Mesenchymal stem cell (in vitro differentiated cells and primary cell): ENCODE data around the gene FOLR1. TPM values are rescaled to one million over a fixed set of nuclear protein-coding genes. Genes with fewer than 3 reads are reported as not detected.
A peak's percentile ranks its signal among the peaks of the same experiment; 100 is the strongest.
"Not testable (repeated sequence)": the region's sequence is repeated elsewhere in the genome, so short reads cannot be mapped to it uniquely, and the experiment has no call there.

Experiments used
- DNase-seq: peaks from one replicate; pipeline ENCODE4 v3.0.0-alpha.2; 2013
- H2AFZ ChIP-seq: one replicate; pipeline ENCODE4 v1.6.1; 2013; ENCODE audit warnings: low read depth, mild to moderate bottlenecking, control low read depth, inconsistent platforms, low read length, moderate library complexity
- H2AK5ac ChIP-seq: 2 replicates; pipeline ENCODE4 v1.6.1; 2013; ENCODE audit warnings: low read length, moderate library complexity, mild to moderate bottlenecking, inconsistent platforms; ENCODE audit not compliant: severe bottlenecking
- H2BK120ac ChIP-seq: one replicate; pipeline ENCODE4 v1.6.1; 2013; ENCODE audit warnings: low read depth, mild to moderate bottlenecking, inconsistent platforms, low read length, moderate library complexity
- H2BK12ac ChIP-seq, 2 experiments: one replicate each; pipeline ENCODE4 v1.6.1; 2013; ENCODE audit warnings: inconsistent platforms in 2 of 2, low read length in 2 of 2, mild to moderate bottlenecking in 2 of 2, moderate library complexity in 2 of 2, control low read depth in 1 of 2
- H2BK15ac ChIP-seq: one replicate; pipeline ENCODE4 v1.6.1; 2013; ENCODE audit warnings: mild to moderate bottlenecking, low read depth, inconsistent platforms; ENCODE audit not compliant: poor library complexity, severe bottlenecking
- H2BK5ac ChIP-seq: 2 replicates; pipeline ENCODE4 v1.6.1; 2013; ENCODE audit warnings: low read depth, mild to moderate bottlenecking, low read length, control low read depth, inconsistent platforms; ENCODE audit not compliant: poor library complexity, severe bottlenecking
- H3K14ac ChIP-seq, 2 experiments: one replicate each; pipeline ENCODE4 v1.6.1; 2013; ENCODE audit warnings: inconsistent platforms in 2 of 2, low read length in 2 of 2, control low read depth in 1 of 2, mild to moderate bottlenecking in 1 of 2, moderate library complexity in 1 of 2
- H3K18ac ChIP-seq, 2 experiments: one replicate each; pipeline ENCODE4 v1.6.1; 2013; ENCODE audit warnings: inconsistent platforms in 2 of 2, low read length in 2 of 2, control low read depth in 1 of 2, low read depth in 1 of 2, mild to moderate bottlenecking in 1 of 2
- H3K23ac ChIP-seq, 2 experiments: one replicate each; pipeline ENCODE4 v1.6.1; 2013; ENCODE audit warnings: inconsistent platforms in 2 of 2, low read length in 2 of 2, mild to moderate bottlenecking in 2 of 2, moderate library complexity in 2 of 2, control low read depth in 1 of 2
- H3K27ac ChIP-seq: 2 replicates; pipeline ENCODE4 v1.5.1; 2013; ENCODE audit warnings: mild to moderate bottlenecking, moderate library complexity, low read length, control low read depth, inconsistent platforms; ENCODE audit not compliant: poor library complexity, severe bottlenecking
- H3K27me3 ChIP-seq, 2 experiments: 2 replicates each; pipeline versions ENCODE4 v1.6.1 to v1.7.0; 2013; ENCODE audit warnings: low read length in 2 of 2, mild to moderate bottlenecking in 2 of 2, moderate library complexity in 2 of 2, control low read depth in 1 of 2, inconsistent platforms in 1 of 2; ENCODE audit not compliant: control insufficient read depth in 1 of 2, insufficient read depth in 1 of 2
- H3K36me3 ChIP-seq, 2 experiments: 2 replicates each; pipeline versions ENCODE4 v1.6.1 to v1.7.0; 2013; ENCODE audit warnings: low read length in 2 of 2, control low read depth in 1 of 2, inconsistent platforms in 1 of 2, low read depth in 1 of 2, mild to moderate bottlenecking in 1 of 2; ENCODE audit not compliant: insufficient read depth in 2 of 2, control insufficient read depth in 1 of 2
- H3K4ac ChIP-seq, 2 experiments: one replicate each; pipeline ENCODE4 v1.6.1; 2013; ENCODE audit warnings: inconsistent platforms in 2 of 2, low read length in 2 of 2, mild to moderate bottlenecking in 2 of 2, moderate library complexity in 2 of 2, control low read depth in 1 of 2, low read depth in 1 of 2
- H3K4me1 ChIP-seq: 2 replicates; pipeline ENCODE4 v1.6.1; 2013; ENCODE audit warnings: low read depth, low read length, control low read depth; ENCODE audit not compliant: control insufficient read depth, insufficient read depth
- H3K4me2 ChIP-seq: 2 replicates; pipeline ENCODE4 v1.6.1; 2013; ENCODE audit warnings: low read length, mild to moderate bottlenecking, inconsistent platforms; ENCODE audit not compliant: poor library complexity, severe bottlenecking
- H3K4me3 ChIP-seq, 2 experiments: 2 replicates each; pipeline versions ENCODE4 v1.5.1 to v1.7.0; 2013; ENCODE audit warnings: low read length in 2 of 2, mild to moderate bottlenecking in 2 of 2, control low read depth in 1 of 2, low read depth in 1 of 2; ENCODE audit not compliant: insufficient read depth in 1 of 2
- H3K79me1 ChIP-seq: replicated peaks from 2 replicates; pipeline ENCODE4 v1.6.1; 2013; ENCODE audit warnings: mild to moderate bottlenecking, control low read depth, low read length, inconsistent platforms; ENCODE audit not compliant: poor library complexity, severe bottlenecking
- H3K9ac ChIP-seq: 2 replicates; pipeline ENCODE4 v1.7.0; 2013; ENCODE audit warnings: mild to moderate bottlenecking, low read length, moderate library complexity
- H3K9me3 ChIP-seq: 2 replicates; pipeline ENCODE4 v1.7.0; 2013; ENCODE audit warnings: mild to moderate bottlenecking, low read length; ENCODE audit not compliant: control insufficient read depth
- H4K8ac ChIP-seq: one replicate; pipeline ENCODE4 v1.6.1; 2013; ENCODE audit warnings: inconsistent platforms, mild to moderate bottlenecking, low read length, moderate library complexity
- H4K91ac ChIP-seq: one replicate; pipeline ENCODE4 v1.6.1; 2013; ENCODE audit warnings: mild to moderate bottlenecking, low read length, inconsistent platforms
- WGBS: methylation state at CpG from one replicate; pipeline ENCODE4 v1.1.7; 2013; ENCODE audit warnings: mixed read lengths; 5-methylcytosine and 5-hydroxymethylcytosine counted together
- polyA plus RNA-seq, 2 experiments: library from polyadenylated mRNA; stranded (reverse); fragments of 200-250 nt; gene quantifications; one replicate each; pipeline ENCODE4 v1.2.3, GENCODE V29; 2013

FOLR1 gene
- polyA plus RNA-seq (2013, experiment 1 of 2): not detected
- not detected for polyA plus RNA-seq (2013, experiment 2 of 2)

DNA sequence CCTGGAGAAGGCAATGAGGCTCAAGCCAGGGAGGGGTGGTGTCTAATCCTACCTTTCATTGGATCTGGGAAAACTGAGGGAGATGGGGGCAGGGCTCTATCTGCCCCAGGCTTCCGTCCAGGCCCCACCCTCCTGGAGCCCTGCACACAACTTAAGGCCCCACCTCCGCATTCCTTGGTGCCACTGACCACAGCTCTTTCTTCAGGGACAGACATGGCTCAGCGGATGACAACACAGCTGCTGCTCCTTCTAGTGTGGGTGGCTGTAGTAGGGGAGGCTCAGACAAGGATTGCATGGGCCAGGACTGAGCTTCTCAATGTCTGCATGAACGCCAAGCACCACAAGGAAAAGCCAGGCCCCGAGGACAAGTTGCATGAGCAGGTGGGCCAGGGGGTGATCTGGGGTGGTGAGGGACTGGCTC, at the start of gene FOLR1:
TSS of gene FOLR1 (plus strand) at position 180 of the 421 bp plus-strand sequence. CDS start at position 214, 34 bp downstream.
- H4K91ac ChIP-seq: no peak within 1 kb of the TSS

DNA sequence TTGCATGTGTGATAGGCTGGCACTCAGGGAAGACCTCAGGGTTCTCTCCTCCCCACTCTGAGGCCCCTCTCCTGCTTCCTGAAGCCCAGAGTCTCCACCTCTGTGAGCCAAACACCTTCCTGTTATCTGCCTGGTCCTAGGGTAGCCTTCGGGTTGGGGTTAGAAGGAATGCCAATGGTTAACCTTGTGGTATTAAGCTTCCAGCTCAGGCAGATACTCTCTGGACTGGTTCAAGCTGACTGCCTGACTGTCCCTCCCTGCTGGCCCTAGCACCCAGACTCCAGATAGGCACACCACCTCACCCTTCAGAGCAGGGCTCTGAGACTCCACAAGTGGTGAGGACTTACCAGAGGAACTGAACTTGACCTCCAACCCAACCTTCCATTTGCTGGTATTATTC, 49.4 kb upstream of the FOLR1 start:
- not testable (repeated sequence) for H4K8ac ChIP-seq, H3K18ac ChIP-seq, H3K9me3 ChIP-seq, H3K23ac ChIP-seq, H3K9ac ChIP-seq, H2BK120ac ChIP-seq, H2AFZ ChIP-seq, H3K4me2 ChIP-seq, H3K27ac ChIP-seq, H3K36me3 ChIP-seq, H4K91ac ChIP-seq, H3K79me1 ChIP-seq, DNase-seq, H2BK12ac ChIP-seq, H3K14ac ChIP-seq, H3K4ac ChIP-seq, H2AK5ac ChIP-seq, H3K4me1 ChIP-seq, H3K27me3 ChIP-seq, H3K4me3 ChIP-seq, H2BK5ac ChIP-seq, H2BK15ac ChIP-seq
- WGBS: no CpG with 5 or more reads among the region's 1 CpG

More for the DNA sequence above, at the start of gene FOLR1:
- Histone ChIP-seq H3K4me1 (peaks cover 4% of the 10 kb centered on the region), H3K4ac (no peak within 1 kb of the TSS), H3K23ac (no peak within 1 kb of the TSS), H3K9me3 (no peaks in the 10 kb centered on the region), H3K36me3 (no peaks in the 10 kb centered on the region), H3K27me3 (peaks cover 9 to 11% of the 10 kb centered on the region in 2 experiments), H3K79me1 (no peaks in the 10 kb centered on the region), H3K14ac (no peak within 1 kb of the TSS), H3K4me3 (no peak within 1 kb of the TSS), H2BK12ac (no peak within 1 kb of the TSS), H3K9ac (no peak within 1 kb of the TSS), H2AK5ac (no peak within 1 kb of the TSS), H2BK5ac (no peak within 1 kb of the TSS), H3K18ac (no peak within 1 kb of the TSS), H2BK120ac (no peak within 1 kb of the TSS), H2AFZ (no peak within 1 kb of the TSS), H3K27ac (no peak within 1 kb of the TSS), H3K4me2 (no peak within 1 kb of the TSS), H2BK15ac (no peak within 1 kb of the TSS), H4K8ac (peak within 1 kb of the TSS; percentile 51)
- WGBS: 78% methylated on average over 3 of the region's 5 CpGs
- peak; percentile 8 for DNase-seq

DNA sequence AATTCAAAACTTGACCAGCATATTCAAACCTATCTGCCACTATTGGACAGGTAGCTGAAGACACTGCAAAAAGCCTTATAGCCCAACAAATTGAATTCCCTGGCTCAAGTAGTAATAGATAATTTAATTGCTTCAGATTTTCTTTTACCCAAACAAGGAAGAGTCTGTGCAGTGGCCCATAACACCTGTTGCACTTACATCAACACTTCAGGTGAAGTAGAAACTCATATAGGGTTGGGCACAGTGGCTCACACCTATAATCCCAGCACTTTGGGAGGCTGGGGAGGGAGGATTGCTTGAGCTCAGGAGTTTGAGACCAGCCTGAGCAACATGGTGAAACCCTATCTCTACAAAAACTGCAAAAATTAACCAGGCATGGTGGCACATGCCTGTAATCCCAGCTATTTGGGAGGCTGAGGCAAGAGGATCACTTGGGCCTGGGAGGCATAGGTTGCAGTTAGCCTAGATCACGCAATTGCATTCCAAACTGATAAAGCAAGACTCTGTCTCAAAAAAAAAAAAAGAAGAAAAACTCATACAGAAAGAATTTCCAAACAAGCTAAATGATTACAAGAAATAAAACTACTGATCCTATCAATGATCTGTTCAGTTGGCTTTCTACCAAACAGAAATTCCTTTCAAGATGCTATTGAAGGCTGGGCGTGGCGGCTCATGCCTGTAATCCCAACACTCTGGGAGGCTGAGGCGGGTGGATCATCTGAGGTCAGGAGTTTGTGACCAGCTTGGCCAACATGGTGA, 47.0 kb upstream of the FOLR1 start:
- Histone ChIP-seq H3K4me3 (no peak overlapping the region), H3K9me3 (no peaks in the 10 kb centered on the region), H2BK15ac (no peak overlapping the region), H2BK12ac (no peak overlapping the region), H3K4me1 (no peaks in the 10 kb centered on the region), H2AFZ (no peak overlapping the region), H3K14ac (no peak overlapping the region), H3K27me3 (no peaks in the 10 kb centered on the region), H3K18ac (no peak overlapping the region), H2BK120ac (no peak overlapping the region), H3K23ac (no peak overlapping the region), H2AK5ac (no peak overlapping the region), H3K4me2 (no peak overlapping the region), H3K27ac (peak overlapping the region; percentile 53), H3K36me3 (no peaks in the 10 kb centered on the region), H3K79me1 (no peaks in the 10 kb centered on the region), H4K91ac (no peak overlapping the region), H3K4ac (no peak overlapping the region), H4K8ac (no peak overlapping the region), H3K9ac (peak overlapping the region; percentile 66), H2BK5ac (no peak overlapping the region)
- peak; percentile 44 for DNase-seq
- 87% methylated on average over 4 of the region's 4 CpGs for WGBS

DNA sequence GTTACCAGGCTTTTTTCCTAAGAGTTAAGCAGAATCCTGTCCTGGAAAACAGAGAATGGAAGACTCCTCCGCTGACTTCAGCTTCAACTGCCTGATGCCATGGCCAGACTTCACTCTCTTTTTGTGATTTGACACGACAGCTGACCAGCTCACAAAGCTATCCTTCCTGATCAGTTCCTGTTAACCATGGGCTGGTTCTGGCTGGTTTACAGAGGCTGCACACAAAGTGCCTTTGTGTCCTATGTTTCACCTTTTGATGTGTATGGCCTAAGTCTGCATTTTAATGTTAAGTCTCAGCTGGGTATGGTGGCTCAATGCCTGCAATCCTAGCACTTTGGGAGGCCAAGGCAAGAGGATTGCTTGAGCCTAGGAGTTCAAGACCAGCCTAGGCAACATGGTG, 45.3 kb upstream of the FOLR1 start:
- no peak overlapping the region for H4K8ac ChIP-seq
- no peak overlapping the region for H4K91ac ChIP-seq
- no peak for DNase-seq
- H2BK12ac ChIP-seq: no peak overlapping the region
- no peak overlapping the region for H2BK5ac ChIP-seq
- no peaks in the 10 kb centered on the region for H3K27me3 ChIP-seq
- H3K9me3 ChIP-seq: no peaks in the 10 kb centered on the region
- no peak overlapping the region for H3K9ac ChIP-seq
- H2BK15ac ChIP-seq: no peak overlapping the region
- H3K4me2 ChIP-seq: no peak overlapping the region
- 38% methylated on average over 2 of the region's 2 CpGs for WGBS
- no peak overlapping the region for H2BK120ac ChIP-seq
- no peak overlapping the region for H3K27ac ChIP-seq
- no peak overlapping the region for H3K4me3 ChIP-seq
- H3K4ac ChIP-seq: no peak overlapping the region
- H3K36me3 ChIP-seq: no peaks in the 10 kb centered on the region
- no peak overlapping the region for H2AK5ac ChIP-seq
- H3K18ac ChIP-seq: no peak overlapping the region
- H3K23ac ChIP-seq: peak overlapping the region in 1 of 2 experiments; percentile 31
- no peaks in the 10 kb centered on the region for H3K79me1 ChIP-seq
- no peak overlapping the region for H3K14ac ChIP-seq
- no peak overlapping the region for H2AFZ ChIP-seq
- no peaks in the 10 kb centered on the region for H3K4me1 ChIP-seq
